Measurements from ENCODE around the gene COX19. TPM values are rescaled to one million over a fixed set of nuclear protein-coding genes. Genes with fewer than 3 reads are reported as not detected.

COX19 gene
- total RNA-seq, 1 donor from 2014 or later: 2.1 TPM

GRCh38 chr7:1021366-1021765, 46.0 kb upstream of the COX19 start:
- H3K36me3 ChIP-seq: peaks cover 12 to 45% of the 10 kb centered on the region in 2 donors
- H3K27ac ChIP-seq: no peak overlapping the region
- no peaks in the 10 kb centered on the region for H3K27me3 ChIP-seq
- H3K9me3 ChIP-seq: no peaks in the 10 kb centered on the region
- no peak overlapping the region for H3K4me3 ChIP-seq
- intact Hi-C loops (cut with DNase I): no loop called here
- TF ChIP-seq CTCF (IDR thresholded peaks at IDR 0.05): no peak
- no peak for DNase-seq (ENCODE audit: low spot score in 2 of 2)
- peaks cover 0 to 4% of the 10 kb centered on the region in 2 donors for H3K4me1 ChIP-seq

- Histone ChIP-seq H3K27me3 (no peaks in the 10 kb centered on the region), H3K4me3 (no peak overlapping the region), H3K36me3 (peaks cover 12 to 40% of the 10 kb centered on the region in 2 donors), H3K9me3 (no peaks in the 10 kb centered on the region), H3K4me1 (peaks cover 0 to 3% of the 10 kb centered on the region in 2 donors), H3K27ac (no peak overlapping the region)
- intact Hi-C loops (cut with DNase I): no loop called here
- DNase-seq (ENCODE audit: low spot score in 2 of 2): no peak
- peak in 1 of 3 experiments; percentile 10 for TF ChIP-seq CTCF (IDR thresholded peaks at IDR 0.05)
Observed at GRCh38 chr7:1020849-1021251, 45.5 kb upstream of the COX19 start.

- Histone ChIP-seq H3K9me3 (no peaks in the 10 kb centered on the region), H3K27me3 (no peaks in the 10 kb centered on the region), H3K4me1 (no peaks in the 10 kb centered on the region), H3K36me3 (peaks cover 12 to 33% of the 10 kb centered on the region in 2 donors), H3K4me3 (no peak overlapping the region), H3K27ac (no peak overlapping the region)
- DNase-seq (ENCODE audit: low spot score in 2 of 2): no peak
- intact Hi-C loops (cut with DNase I): no loop called here
- TF ChIP-seq CTCF (IDR thresholded peaks at IDR 0.05): no peak
Observed at GRCh38 chr7:1019789-1020610, 44.7 kb upstream of the COX19 start.

- H3K4me1 ChIP-seq: no peaks in the 10 kb centered on the region
- H3K9me3 ChIP-seq: no peaks in the 10 kb centered on the region
- no peaks in the 10 kb centered on the region for H3K27me3 ChIP-seq
- no peak overlapping the region for H3K27ac ChIP-seq
- intact Hi-C loops (cut with DNase I): no loop called here
- H3K4me3 ChIP-seq: no peak overlapping the region
- no peak for TF ChIP-seq CTCF (IDR thresholded peaks at IDR 0.05)
- DNase-seq (ENCODE audit: low spot score in 2 of 2): no peak
- H3K36me3 ChIP-seq: peaks cover 12 to 30% of the 10 kb centered on the region in 2 donors
Observed at GRCh38 chr7:1019255-1019785, 44.0 kb upstream of the COX19 start.

GRCh38 chr7:1018334-1018695, 43.0 kb upstream of the COX19 start:
- Histone ChIP-seq H3K4me3 (no peak overlapping the region), H3K27ac (no peak overlapping the region), H3K9me3 (no peaks in the 10 kb centered on the region), H3K36me3 (peaks cover 12 to 27% of the 10 kb centered on the region in 2 donors), H3K27me3 (no peaks in the 10 kb centered on the region), H3K4me1 (no peaks in the 10 kb centered on the region)
- intact Hi-C loops (cut with DNase I): no loop called here
- TF ChIP-seq CTCF (IDR thresholded peaks at IDR 0.05): no peak
- DNase-seq (ENCODE audit: low spot score in 2 of 2): no peak
